ENCODE data around the gene UBA52.
"Not testable (repeated sequence)": the region's sequence is repeated elsewhere in the genome, so short reads cannot be mapped to it uniquely, and the experiment has no call there.

The UBA52 gene

GRCh38 chr19:18571564-18572344, at the start of gene UBA52:
UBA52 (plus strand) TSS chr19:18571857; CDS start chr19:18573301, 1,444 bp downstream.
- no peak for TF ChIP-seq CTCF (IDR thresholded peaks at IDR 0.05; ENCODE audit: control insufficient read depth, extremely low read depth, insufficient read depth)
- peak; percentile 96 for DNase-seq (ENCODE audit: low read depth)
- H3K4me3 ChIP-seq (ENCODE audit: low read depth, low read length): peak within 1 kb of the TSS; percentile 99

GRCh38 chr19:18522124-18522861, 49.4 kb upstream of the UBA52 start:
- peak; percentile 100 for DNase-seq (ENCODE audit: low read depth)
- peak overlapping the region; percentile 66 for H3K4me3 ChIP-seq (ENCODE audit: low read depth, low read length)
- 0 out of 2 replicates have a peak, but pooled peaks have one; percentile 9 for TF ChIP-seq CTCF (IDR thresholded peaks at IDR 0.05; ENCODE audit: control insufficient read depth, extremely low read depth, insufficient read depth)

GRCh38 chr19:18522862-18523440, 48.7 kb upstream of the UBA52 start:
- H3K4me3 ChIP-seq (ENCODE audit: low read depth, low read length): peak overlapping the region; percentile 33; the same call in 1 of the 2 replicates
- DNase-seq (ENCODE audit: low read depth): not testable (repeated sequence)

- no peak overlapping the region for H3K4me3 ChIP-seq (ENCODE audit: low read depth, low read length)
- DNase-seq (ENCODE audit: low read depth): no peak
- TF ChIP-seq CTCF (IDR thresholded peaks at IDR 0.05; ENCODE audit: control insufficient read depth, extremely low read depth, insufficient read depth): no peak
Measured at GRCh38 chr19:18523841-18524240, 47.8 kb upstream of the UBA52 start.

- no peak for TF ChIP-seq CTCF (IDR thresholded peaks at IDR 0.05; ENCODE audit: control insufficient read depth, extremely low read depth, insufficient read depth)
- no peak for DNase-seq (ENCODE audit: low read depth)
Measured at GRCh38 chr19:18526316-18526715, 45.3 kb upstream of the UBA52 start.

GRCh38 chr19:18529782-18530181, 41.9 kb upstream of the UBA52 start:
- no peak overlapping the region for H3K4me3 ChIP-seq (ENCODE audit: low read depth, low read length)
- TF ChIP-seq CTCF (IDR thresholded peaks at IDR 0.05; ENCODE audit: control insufficient read depth, extremely low read depth, insufficient read depth): no peak
- no peak for DNase-seq (ENCODE audit: low read depth)

More at GRCh38 chr19:18526316-18526715, 45.3 kb upstream of the UBA52 start:
- H3K4me3 ChIP-seq (ENCODE audit: low read depth, low read length): no peak overlapping the region

- DNase-seq (ENCODE audit: low read depth): no peak
- no peak for TF ChIP-seq CTCF (IDR thresholded peaks at IDR 0.05; ENCODE audit: control insufficient read depth, extremely low read depth, insufficient read depth)
- H3K4me3 ChIP-seq (ENCODE audit: low read depth, low read length): no peak overlapping the region
Measured at GRCh38 chr19:18531485-18531884, 40.2 kb upstream of the UBA52 start.

Measured in LNCaP clone FGC (cell line).